Kasumi-1 (cell line): ENCODE measurements around the gene TIMP3.
"Not testable (repeated sequence)": the region's sequence is repeated elsewhere in the genome, so short reads cannot be mapped to it uniquely, and the experiment has no call there.

Source experiments
- DNase-seq, 2 experiments: peaks; one replicate each; lab custom pipeline; 2025; lab: John Stamatoyannopoulos, UW

The TIMP3 gene

GRCh38 chr22:32855045-32855756 is 53.7 kb downstream of the TIMP3 start:
- DNase-seq, result no peak

- no peak for DNase-seq
Measured at GRCh38 chr22:32858121-32858703, 56.7 kb downstream of the TIMP3 start.

GRCh38 chr22:32858957-32859356 is 57.5 kb downstream of the TIMP3 start:
- DNase-seq, result no peak

GRCh38 chr22:32859743-32860142 is 58.2 kb downstream of the TIMP3 start:
- no peak for DNase-seq

- DNase-seq, result no peak
Measured at GRCh38 chr22:32861330-32861729, 59.8 kb downstream of the TIMP3 start.

GRCh38 chr22:32862083-32862482 is 60.6 kb downstream of the TIMP3 start:
- DNase-seq, result no peak

GRCh38 chr22:32862936-32863661 is 61.6 kb downstream of the TIMP3 start:
- no peak for DNase-seq

- DNase-seq, result no peak
Measured at GRCh38 chr22:32864041-32864440, 62.5 kb downstream of the TIMP3 start.

- DNase-seq, result no peak
Measured at GRCh38 chr22:32864596-32864995, 63.1 kb downstream of the TIMP3 start.

- no peak for DNase-seq
Measured at GRCh38 chr22:32866953-32867352, 65.4 kb downstream of the TIMP3 start.

- no peak for DNase-seq
Measured at GRCh38 chr22:32868946-32869345, 67.4 kb downstream of the TIMP3 start.

- DNase-seq, result no peak
Measured at GRCh38 chr22:32870474-32870873, 69.0 kb downstream of the TIMP3 start.

GRCh38 chr22:32873604-32874003 is 72.1 kb downstream of the TIMP3 start:
- not testable (repeated sequence) for DNase-seq

GRCh38 chr22:32874385-32874784 is 72.9 kb downstream of the TIMP3 start:
- DNase-seq, result no peak

- no peak for DNase-seq
Measured at GRCh38 chr22:32874976-32875375, 73.5 kb downstream of the TIMP3 start.

- no peak for DNase-seq
Measured at GRCh38 chr22:32876516-32876915, 75.0 kb downstream of the TIMP3 start.

GRCh38 chr22:32877196-32877595 is 75.7 kb downstream of the TIMP3 start:
- DNase-seq, result no peak

GRCh38 chr22:32879550-32879949 is 78.0 kb downstream of the TIMP3 start:
- DNase-seq, result no peak

- no peak for DNase-seq
Measured at GRCh38 chr22:32880061-32880460, 78.6 kb downstream of the TIMP3 start.

- no peak for DNase-seq
Measured at GRCh38 chr22:32880505-32880892, 79.0 kb downstream of the TIMP3 start.

GRCh38 chr22:32880893-32881596 is 79.5 kb downstream of the TIMP3 start:
- DNase-seq, result peak; percentile 61 to 62

GRCh38 chr22:32882360-32882755 is 80.9 kb downstream of the TIMP3 start:
- no peak for DNase-seq
